ENCODE data around the gene SLPI.

Gene SLPI

DNA sequence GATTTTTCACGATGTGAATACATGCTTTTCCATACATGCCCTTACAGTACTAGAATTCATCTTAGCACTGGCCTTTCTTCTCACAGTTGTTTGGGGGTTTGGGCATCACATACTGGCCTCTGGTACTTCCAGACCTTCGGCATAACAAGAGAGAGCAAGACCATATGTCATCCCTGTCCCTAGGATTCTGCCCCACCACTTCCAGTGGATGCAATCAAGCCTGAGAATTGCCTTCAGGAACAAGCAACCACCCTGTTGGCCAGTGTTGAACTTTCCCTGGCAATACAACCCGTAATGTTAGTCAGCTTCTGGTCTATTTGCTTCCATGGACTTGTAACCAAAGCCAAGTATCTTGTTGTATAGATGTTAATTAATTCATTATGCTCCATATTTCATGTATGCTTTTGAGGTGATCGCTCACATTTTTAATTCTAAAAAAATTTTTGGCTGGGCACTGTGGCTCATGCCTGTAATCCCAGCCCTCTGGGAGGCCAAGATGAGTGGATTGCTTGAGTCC, 15.4 kb upstream of the SLPI start:
- no peak for DNase-seq

DNA sequence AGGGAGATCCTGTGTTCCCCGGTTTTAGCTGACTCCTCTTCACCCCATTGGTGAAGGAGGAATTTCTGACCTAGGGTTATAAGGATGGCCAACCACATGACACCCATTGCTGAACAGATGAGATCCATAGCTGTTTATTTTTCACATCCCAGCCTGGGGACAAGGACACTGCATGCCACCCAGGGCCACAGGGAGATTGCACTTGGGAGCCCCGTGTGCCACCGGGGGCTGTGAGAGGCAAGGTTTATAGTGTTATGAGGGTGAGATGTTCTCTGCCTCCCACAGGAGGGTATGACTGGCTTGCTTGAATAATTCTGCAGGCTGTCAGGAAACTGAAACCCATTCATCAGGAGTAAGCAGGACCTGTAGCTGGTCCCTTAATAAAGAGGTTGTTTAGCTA, 14.7 kb upstream of the SLPI start:
- DNase-seq: no peak

DNA sequence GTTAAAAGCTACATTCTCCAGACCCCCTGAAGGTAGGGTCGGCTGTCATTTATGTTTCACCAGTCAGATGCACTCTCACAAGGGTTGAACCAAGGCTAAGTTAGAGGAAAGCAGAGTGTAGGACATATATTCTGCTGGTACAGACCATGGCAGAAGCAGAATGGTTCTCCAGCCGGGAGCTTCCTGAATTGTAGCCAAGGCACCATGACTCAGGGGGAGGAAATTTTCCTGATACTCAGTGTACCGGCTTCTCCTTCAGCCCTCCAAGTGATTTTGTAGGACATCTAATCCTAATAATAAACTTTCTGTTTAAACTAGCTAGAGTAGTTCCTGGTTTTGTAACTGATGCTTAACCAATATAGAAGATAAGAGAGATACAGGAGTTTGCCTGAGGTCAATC, 14.2 kb upstream of the SLPI start:
- DNase-seq: no peak

- DNase-seq: no peak
These were observed 12.6 kb upstream of the SLPI start for GRCh38 chr20:45266977-45267376.

GRCh38 chr20:45263556-45264266, 9.3 kb upstream of the SLPI start:
- DNase-seq: no peak

GRCh38 chr20:45258664-45259063, 4.3 kb upstream of the SLPI start:
- no peak for DNase-seq

DNA sequence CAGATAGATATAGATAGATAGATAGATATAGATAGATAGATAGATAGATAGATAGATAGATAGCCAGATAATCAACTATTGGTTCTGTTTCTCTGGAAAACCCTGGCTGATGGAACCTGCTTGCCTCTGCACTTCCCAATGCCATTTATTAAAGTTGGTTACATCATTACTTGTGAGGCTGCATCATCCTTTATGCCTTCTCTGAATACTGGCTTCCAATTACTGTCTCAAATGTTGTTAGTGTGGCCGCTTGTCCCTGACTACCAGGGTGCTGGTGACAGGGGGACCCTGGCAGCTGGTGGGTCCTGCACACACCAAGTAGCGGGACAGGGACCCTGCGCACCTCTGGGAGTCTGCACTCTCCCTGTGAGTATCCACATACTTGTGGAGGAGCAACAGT, 3.9 kb upstream of the SLPI start:
- no peak for DNase-seq

GRCh38 chr20:45257711-45258110, 3.3 kb upstream of the SLPI start:
- DNase-seq: no peak

DNA sequence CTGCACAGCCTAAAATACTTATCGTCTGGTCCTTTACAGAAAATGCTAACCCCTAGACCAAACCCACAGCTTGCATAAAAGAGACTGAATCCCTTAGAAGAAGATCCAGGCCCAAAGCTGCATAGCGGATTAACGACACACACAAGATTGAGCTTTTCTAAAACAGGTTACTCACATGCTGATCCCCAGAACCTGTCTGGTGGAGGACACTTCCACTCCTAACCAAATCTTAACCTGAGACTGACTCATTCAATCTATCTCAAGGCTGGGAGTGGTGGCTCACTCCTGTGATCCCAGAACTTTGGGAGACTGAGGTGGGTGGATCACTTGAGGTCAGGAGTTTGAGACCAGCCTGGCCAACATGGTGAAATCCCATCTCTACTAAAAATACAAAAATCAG, 2.8 kb upstream of the SLPI start:
- DNase-seq: no peak

DNA sequence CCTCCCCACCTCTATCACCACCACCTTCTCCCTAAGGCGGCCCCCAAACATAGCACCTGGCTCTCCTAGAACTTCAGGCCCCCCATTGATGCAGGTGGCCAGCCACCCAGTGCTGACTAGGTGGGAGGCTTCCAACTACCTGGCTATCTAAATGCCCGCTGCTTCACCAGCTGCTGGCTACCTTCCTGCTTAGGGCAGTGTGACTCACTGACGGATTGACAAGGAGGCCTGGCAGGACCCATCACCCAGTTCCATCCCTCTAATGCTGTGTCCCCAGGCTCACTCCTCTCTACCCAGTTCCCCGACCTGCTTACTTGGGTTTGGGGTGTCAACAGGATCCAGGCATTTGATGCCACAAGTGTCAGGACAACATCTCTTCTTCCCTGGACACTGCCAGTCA, 1.1 kb downstream of the SLPI start:
- no peak for DNase-seq

DNA sequence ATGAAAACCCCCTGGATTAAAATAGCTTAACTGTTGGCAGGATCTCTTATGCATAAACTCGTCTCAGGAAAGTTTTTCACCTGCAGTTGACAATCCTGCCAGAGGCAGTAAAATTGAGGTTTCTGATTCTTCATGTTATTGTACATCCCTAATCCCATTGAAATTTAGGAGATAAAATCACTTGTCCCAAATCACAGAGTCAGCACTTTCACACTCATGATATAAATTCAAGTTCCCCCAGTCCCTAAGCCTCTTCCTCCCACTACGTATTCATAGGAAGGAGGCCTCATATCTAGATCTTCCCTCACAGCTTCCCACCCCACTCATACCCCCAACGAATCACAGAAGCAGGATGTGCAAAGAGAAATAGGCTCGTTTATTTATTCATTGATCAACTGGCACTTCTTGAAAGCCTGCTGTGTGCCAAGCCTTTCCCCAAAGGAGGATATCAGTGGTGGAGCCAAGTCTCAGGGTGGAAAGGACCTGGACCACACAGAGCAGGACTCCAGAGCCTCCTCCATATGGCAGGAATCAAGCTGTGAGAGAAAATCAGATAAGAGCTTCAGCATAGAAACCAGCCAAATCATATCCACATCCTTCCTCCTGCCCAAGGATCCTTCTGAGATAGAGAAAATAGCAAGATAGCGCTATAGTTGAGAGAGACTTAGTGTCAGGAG, 2.3 kb downstream of the SLPI start:
- DNase-seq: no peak

DNA sequence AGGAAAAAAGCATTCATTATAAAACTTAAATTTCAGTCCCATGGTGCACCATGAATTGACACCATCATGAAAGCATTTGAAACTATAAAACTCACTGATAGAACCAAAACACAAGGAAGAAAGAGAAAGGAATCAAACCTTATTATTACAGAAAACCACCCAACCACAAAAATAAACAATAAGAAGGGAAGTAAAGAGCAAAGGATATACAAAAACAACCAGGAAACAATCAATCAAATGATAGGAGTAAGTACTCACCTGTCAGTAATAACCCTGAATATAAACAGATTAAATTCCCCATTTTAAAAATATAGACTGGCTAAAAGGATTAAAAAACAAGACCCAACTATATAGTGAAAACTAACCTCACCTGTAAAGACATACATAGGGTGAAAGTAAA, 5.8 kb downstream of the SLPI start:
- no peak for DNase-seq

DNA sequence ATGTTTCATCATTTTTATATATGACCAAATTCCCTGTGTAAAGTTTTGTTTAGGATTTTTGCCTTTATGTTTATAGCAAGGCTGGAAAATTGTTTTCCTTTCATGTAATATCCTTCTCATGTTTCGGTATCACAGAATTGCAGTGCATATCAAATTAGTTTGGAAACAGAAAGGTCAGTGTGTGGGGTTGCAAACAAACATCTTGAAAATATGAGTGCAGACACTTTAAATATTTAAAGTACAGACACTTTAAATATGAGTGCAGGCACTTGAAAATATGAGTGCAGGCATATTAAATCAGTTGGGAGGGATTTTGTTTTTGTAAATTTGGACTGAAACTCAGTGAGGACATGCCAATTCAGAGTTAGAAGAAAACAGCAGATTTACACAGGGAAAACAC, 6.5 kb downstream of the SLPI start:
- no peak for DNase-seq

- DNase-seq: no peak
These were observed 8.3 kb downstream of the SLPI start for GRCh38 chr20:45246109-45246508.

- no peak for DNase-seq
These were observed 16.2 kb downstream of the SLPI start for GRCh38 chr20:45238139-45238538.

GRCh38 chr20:45235995-45236394, 18.4 kb downstream of the SLPI start:
- no peak for DNase-seq

- DNase-seq: no peak
These were observed 23.7 kb downstream of the SLPI start for GRCh38 chr20:45230631-45231030.

DNA sequence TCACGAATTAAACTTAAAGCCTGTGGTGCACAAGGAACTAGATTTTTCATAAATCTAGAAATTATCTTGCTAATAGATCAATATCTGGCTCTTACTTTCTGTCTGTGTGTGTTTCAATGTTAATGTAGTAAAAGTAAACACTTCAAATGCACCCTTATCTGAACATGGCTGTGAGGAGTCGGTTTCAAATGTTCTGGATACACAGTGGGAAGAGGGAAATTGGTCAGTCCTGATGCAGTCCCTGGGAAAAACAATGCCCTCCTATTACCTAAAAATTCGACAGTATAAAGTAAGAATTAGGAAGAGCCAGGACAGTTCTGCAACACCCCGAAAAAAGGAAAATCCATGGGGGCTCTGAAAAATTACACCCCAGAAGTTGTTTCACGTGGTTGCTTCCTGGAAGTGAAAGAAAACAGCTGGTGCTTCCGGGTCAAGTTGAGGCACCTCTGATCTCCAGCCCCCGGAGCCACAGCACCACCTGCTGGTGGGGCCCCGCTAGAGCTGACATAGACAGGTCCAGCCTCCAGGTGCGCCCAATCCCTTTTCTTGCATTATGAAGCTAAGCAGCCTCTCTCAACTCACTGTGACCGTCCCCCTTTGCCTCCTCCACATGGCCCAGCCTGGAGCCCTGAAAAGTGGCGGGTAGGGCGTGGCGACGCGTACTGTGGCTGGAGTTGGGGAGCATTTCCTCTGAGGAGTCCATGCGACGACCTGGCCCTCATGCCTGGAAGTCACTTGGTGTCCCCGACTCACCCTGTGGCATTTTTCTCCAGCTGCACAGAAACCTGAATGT, 24.9 kb downstream of the SLPI start:
- peak; percentile 5 to 8 for DNase-seq

GRCh38 chr20:45226287-45226686, 28.1 kb downstream of the SLPI start:
- DNase-seq: no peak

GRCh38 chr20:45223136-45223535, 31.2 kb downstream of the SLPI start:
- DNase-seq: no peak

DNA sequence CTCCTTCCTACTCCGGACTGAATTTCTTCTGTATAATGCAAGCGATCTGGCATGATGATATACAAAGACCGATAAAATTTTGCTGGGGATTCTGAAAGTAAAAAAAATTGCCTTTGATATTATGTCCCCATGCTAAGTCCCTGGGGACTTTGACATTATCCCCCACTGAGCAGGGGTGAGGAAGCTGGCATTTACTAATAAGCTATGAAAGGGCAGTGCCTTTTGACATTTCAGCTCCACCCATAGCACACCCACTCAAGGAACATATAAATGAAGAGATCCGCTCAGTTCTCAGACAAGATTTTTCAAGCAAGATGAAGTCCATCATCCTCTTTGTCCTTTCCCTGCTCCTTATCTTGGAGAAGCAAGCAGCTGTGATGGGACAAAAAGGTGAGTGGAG, 33.3 kb downstream of the SLPI start, which contains the start of gene SEMG2:
TSS of gene SEMG2 (plus strand) at position 298 of the 400 bp plus-strand sequence. CDS start at position 315, 17 bp downstream.
- DNase-seq: no peak

- DNase-seq: no peak
These were observed 35.7 kb downstream of the SLPI start for GRCh38 chr20:45218636-45219035.

DNA sequence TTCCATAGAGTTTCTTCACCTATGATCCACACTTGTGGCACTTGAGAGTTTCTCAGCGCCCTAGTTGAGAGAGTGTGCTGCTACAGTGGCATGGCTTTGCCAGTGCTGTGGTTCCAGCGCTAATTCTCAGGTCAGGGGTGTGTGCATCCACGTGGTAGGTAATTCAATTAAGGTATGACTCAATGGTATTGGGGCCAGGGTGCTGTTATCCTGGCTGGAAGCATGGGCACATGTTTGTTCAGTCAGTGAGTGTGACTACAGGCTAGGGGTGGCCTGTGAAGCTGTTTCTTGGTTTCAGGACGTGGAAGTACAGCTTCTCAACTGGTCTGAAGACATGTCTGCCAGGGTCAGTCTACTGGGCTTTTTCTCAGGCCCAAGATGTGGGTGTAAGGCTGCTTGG, 36.2 kb downstream of the SLPI start:
- DNase-seq: no peak

DNA sequence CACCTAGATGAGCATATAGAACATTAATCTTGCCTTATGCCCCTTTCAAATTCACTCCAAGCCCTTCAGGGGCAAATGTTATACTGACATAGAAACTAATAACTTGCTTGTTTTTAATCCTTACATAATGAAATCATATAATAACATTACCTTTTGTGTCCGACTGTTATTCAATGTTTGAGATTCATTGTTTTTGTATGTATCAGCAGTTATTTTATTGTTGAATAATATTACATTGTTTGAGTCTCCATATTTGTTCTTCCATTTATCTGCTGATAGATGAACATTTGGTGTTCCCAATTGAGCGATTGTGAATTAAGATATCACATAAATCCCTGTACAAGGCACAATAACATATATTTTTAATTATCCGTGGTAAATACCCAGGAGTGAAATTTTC, 41.5 kb downstream of the SLPI start:
- no peak for DNase-seq
